ENCODE measurements around the gene WWP2. TPM values are rescaled to one million over a fixed set of nuclear protein-coding genes. Genes with fewer than 3 reads are reported as not detected.
"Not testable (repeated sequence)": the region's sequence is repeated elsewhere in the genome, so short reads cannot be mapped to it uniquely, and the experiment has no call there.

Gene WWP2
- total RNA-seq, 1 experiment from 2014 or later: 15.1 TPM

DNA sequence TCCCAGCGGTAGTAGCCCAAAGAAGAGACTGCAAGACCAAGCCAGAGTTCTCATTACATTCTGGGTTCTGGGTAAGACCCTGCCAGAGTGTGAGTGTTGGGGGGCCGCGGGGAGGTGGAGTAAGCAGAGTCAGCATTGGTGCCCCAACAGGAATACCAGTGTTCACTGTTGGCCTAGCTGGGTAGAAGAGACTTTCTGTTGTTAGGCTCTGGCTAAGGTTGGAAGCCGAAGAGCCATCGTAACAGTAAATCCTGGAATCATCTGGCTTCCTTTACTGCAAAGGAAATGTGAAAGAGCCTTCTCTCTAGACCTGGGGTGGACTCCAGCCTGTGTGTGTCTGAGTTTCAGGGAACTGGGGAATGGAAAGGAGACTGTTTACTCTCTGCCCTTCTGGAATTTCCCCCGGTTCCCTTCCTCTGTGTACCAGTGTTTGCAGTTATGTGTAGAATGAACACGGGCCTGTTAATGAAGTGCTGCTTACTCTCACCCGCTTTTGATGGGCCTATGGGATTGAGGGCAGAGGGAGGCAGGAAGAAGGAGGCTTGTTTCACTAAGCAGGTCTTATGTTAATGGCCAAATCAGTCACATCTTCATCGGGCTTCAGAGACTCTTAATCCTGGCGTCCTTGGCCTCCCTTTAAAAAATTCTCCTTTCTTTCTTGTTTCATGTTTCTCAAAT lies 68.5 kb downstream of the WWP2 start:
- DNase-seq (ENCODE audit: low spot score): no peak

GRCh38 chr16:69831212-69832123 lies 69.3 kb downstream of the WWP2 start:
- DNase-seq (ENCODE audit: low spot score): no peak

DNA sequence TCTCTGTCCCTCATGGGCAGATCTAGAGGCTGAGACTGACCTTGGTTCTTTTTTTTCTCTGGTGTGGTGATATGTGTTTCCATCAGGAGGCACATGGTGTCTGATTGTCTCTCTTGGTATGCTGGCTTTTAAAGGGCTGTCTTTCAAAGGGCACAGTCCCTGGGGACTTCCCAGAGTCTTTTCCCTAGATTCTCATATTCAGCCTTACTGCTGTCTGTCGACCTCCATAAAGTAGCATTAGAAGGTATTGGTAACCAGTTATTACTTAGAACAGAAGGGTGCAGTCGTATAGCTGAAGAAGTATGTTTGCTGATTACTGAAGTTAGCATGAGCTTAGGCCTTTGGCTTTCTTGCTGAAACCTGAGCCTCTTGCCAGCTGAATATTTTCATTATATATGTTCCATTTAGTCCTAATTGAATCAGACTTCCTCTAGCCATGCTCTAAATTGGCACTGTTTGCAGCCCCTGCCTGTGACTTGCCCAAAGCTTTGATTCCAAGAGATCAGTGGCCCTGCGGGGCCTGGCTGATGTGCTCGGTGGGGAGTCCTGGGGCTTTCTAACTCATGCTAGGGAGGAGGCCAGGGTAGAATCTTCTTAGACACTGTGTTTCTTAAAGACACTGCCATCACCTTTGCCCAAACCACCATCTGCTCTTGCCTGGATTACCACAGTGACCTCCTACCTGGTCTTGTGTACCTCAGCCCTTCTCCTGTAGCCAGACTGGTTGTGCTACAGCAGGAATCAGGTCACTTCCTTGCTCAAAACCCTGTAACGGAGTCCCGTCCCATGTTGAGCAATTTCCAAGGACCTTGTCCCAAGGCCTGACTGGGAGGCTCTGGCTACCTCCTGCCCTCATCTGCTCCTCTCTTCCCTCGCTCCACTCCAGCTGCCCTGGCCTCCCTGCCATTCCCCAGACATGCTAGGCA lies 71.5 kb downstream of the WWP2 start:
- no peak for DNase-seq (ENCODE audit: low spot score)

- DNase-seq (ENCODE audit: low spot score): no peak
Observed at GRCh38 chr16:69834807-69835466, 72.8 kb downstream of the WWP2 start.

DNA sequence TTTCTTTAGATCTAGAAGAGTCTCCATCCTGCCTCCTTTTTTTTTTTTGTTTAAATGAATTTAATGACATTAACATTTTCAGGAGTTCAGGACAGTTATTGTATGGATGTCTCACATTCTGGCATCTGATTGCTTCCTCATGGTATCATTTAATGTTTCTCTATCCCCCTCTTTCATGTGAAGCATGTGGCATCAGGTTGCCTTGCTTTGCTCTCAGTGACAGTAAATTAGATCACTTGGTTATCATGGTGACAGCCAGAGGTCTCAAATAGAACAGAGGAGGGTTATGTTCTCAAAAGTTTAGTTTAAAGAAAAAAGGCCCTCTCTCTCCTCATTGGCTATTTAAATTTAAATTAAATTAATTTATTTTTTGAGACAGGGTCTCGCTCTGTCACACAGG lies 74.1 kb downstream of the WWP2 start:
- DNase-seq (ENCODE audit: low spot score): no peak

- DNase-seq (ENCODE audit: low spot score): no peak
Observed at GRCh38 chr16:69837380-69837779, 75.2 kb downstream of the WWP2 start.

DNA sequence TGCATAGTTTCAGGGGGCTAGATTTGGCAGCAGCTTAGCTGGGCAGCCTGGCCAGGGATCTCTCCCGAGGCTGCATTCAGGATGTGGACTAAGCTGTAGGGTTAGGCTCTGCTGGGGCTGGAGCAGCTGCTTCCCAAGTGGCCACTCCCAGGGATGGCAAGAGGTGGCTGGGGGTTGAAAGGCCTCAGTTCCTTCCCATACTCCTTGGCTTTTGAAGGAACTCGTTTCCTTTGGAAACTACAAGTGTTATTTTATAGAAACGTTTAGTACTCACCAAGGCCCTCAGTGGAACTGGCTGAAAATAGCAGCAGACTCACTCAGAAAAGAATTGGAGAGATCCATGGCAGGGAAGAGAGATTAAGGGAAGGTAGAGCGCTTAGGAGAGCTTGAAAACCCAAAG lies 76.4 kb downstream of the WWP2 start:
- DNase-seq (ENCODE audit: low spot score): no peak

DNA sequence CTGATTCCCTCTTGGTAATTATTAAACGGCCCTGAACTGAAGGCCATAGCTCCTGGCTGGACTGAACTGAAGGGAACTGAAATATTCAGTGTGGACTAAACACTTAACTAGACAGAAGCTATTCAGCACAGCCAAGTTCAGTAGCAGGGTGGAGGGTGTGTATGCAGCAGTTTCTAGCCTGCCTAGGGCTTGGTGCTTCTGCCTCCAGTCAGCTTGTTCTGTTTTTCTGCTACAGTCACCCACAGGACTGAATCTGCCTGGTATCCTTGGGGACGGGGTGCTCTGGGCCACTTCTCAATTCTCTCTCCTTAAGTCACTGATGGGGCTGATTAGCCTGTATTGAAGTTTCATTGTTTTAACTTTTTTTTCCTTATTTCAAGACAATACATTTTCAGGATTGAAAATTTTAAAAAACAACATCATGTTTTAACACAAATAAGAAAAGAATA lies 77.1 kb downstream of the WWP2 start:
- no peak for DNase-seq (ENCODE audit: low spot score)

- no peak for DNase-seq (ENCODE audit: low spot score)
Observed at GRCh38 chr16:69839798-69840409, 77.8 kb downstream of the WWP2 start.

DNA sequence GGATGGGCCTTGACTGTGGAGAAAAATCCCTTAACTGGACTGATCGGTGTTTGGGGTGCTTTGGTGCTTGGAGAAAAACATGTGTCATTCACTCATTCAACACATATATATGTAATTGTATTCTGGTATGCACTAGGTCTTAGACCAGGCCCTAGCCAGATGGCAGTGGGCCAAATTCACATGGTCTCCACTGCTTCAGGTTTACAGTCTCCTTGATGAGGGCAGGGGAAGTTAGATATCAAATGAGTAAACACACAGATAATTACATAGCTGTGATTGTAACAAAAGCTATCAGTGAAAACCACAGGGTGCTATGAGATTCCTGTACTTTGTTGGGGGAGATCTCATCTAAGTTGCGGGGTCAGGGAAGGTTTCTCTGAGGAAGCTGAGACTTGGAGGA lies 78.8 kb downstream of the WWP2 start:
- DNase-seq (ENCODE audit: low spot score): no peak

- no peak for DNase-seq (ENCODE audit: low spot score)
Observed at GRCh38 chr16:69844441-69844840, 82.3 kb downstream of the WWP2 start.

- DNase-seq (ENCODE audit: low spot score): no peak
Observed at GRCh38 chr16:69845181-69845580, 83.0 kb downstream of the WWP2 start.

DNA sequence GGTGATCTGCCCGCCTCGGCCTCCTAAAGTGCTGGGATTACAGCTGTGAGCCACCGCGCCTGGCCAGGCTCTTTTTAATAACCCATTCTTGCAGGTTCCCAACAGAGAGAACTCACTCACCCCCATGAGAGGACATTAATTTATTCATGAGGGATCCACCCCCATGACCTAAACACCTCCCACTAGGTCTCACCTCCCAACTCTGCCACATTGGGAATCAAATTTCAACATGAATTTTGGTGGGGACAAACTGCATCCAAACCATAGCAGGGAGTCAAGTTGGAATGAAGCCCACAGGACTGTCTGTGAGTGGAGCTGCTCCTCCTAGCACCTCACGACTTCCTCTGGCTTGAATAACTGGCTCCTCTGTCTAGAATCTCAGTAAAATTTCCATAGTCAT lies 85.5 kb downstream of the WWP2 start:
- no peak for DNase-seq (ENCODE audit: low spot score)

DNA sequence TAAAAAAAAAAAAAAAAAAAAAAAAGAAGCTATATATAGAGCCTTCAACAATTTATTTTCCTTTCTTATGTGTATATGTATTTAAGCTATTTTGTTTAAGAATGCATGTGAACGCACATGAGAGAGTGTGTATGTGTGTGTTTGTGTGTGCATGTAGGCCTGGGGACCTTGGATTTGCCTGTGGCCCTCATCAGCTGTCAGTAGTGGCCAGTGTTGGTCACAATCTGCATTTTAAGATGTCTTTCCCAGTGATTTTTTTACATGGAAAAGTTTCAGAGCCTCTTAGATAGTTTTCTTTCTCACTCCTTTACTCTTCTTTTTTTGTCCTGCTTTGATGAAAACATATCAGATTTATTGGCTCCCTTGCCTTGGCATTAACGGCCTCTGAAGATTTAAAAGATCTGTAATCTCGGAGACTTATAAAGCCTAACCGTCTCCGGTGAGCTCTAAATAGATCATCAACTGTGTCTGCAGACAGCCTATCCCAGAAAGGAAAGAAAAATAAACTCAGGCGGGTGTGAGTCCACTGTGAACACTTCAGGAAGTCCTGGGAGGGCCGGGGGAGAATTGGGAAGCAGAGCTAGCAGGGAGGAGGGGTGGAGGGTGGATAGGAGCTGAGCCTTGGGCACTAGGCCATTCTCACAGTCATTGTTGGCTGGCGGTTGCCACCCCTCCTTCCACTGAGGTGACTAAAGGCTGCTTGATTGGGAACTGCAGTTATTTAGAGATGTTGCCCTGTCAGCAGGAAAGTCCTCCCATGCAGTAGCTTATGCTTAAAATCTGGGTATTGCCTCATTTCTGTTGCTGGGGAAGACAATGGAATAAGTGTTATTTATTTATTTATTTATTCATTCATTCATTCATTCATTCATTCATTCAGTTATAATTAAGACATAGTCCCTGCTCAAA lies 86.8 kb downstream of the WWP2 start:
- peak; percentile 87 for DNase-seq (ENCODE audit: low spot score)

DNA sequence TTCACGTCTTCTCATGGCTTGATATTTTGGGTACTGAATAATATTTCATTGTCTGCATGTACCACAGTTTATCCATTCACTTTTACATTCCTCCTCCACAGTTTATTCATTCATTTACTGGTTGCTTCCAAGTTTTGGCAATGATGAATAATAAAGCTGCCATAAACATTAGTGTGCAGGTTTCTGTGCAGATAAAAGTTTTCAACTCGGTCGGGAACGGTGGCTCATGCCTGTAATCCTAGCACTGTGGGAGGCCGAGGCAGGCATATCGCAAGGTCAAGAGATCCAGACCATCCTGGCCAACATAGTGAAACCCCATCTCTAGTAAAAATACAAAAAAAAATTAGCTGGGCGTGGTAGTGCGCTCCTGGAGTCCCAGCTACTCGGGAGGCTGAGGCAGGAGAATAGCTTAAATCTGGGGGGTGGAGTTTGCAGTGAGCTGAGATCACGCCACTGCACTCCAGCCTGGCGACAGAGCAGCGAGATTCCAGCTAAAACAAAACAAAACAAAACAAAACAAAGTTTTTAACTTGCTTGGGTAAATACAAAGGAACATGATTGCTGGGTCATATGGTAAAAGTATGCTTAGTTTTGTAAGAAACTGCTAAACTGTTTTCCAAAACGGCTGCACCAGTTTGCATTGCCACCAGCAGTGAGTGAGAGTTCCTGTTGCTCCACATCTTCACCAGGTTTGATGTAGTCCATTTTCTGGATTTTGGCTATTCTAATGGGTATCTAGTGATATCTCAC lies 89.5 kb downstream of the WWP2 start:
- no peak for DNase-seq (ENCODE audit: low spot score)

DNA sequence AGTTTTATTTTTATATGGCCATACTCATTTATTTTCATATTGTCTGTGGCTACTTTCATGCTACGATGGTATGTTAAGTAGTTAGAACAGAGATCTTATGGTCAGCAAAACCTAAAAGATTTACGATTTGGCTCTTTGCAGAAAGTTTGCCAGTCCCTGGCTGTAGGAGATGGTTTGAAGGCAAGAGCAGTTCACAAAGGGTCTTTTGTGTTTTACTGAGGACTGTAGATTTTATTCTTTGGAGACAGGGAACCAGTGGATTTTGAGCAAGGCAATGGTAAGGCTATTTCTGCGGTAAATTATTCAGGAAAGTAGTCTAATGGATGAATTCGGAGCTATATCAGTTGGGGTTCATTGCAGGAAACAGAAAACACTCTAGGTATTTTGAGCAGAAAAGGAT lies 90.7 kb downstream of the WWP2 start:
- no peak for DNase-seq (ENCODE audit: low spot score)

GRCh38 chr16:69853481-69853880 lies 91.3 kb downstream of the WWP2 start:
- no peak for DNase-seq (ENCODE audit: low spot score)

DNA sequence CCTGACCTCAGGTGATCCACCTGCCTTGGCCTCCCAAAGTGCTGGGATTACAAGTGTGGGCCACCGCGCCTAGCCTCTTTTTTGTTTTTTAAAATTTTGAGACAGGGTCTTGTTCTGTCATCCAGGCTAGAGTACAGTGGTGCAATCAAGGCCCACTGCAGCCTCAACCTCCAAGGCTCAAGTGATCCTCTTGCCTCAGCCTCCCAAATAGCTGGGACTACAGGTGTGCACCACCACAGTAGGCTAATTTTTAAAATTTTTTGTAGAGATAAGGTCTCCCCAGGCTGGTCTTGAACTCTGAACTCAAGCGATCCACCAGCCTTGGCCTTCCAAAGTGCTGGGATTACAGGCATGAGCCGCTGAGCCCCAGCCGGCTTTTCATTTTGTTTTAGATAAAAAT lies 92.6 kb downstream of the WWP2 start:
- DNase-seq (ENCODE audit: low spot score): not testable (repeated sequence)

GRCh38 chr16:69855592-69855991 lies 93.5 kb downstream of the WWP2 start:
- DNase-seq (ENCODE audit: low spot score): no peak
